K562 (cell line): Measurements from ENCODE around the gene QKI. TPM values are rescaled to one million over a fixed set of nuclear protein-coding genes. Genes with fewer than 3 reads are reported as not detected.
A peak's percentile ranks its signal among the peaks of the same experiment; 100 is the strongest.

Source experiments
- ARID1B ChIP-seq: fragments of 450-650 bp; IDR thresholded peaks from 2 replicates; pipeline ENCODE4 v1.6.1; 2016; ENCODE audit warnings: antibody characterized with exemption, mild to moderate bottlenecking, inconsistent platforms
- CC2D1A ChIP-seq: fragments of 450-650 bp; IDR thresholded peaks from 2 replicates; pipeline ENCODE4 v1.6.1; 2017; ENCODE audit warnings: mild to moderate bottlenecking
- CCNT2 ChIP-seq: IDR thresholded peaks from 2 replicates; pipeline ENCODE4 v1.6.1; 2011; ENCODE audit warnings: borderline replicate concordance, low read depth, mild to moderate bottlenecking, moderate library complexity, mixed read lengths, low read length; ENCODE audit not compliant: insufficient read length; ENCODE audit errors: extremely low read depth
- DPF2 ChIP-seq: fragments of 450-650 bp; IDR thresholded peaks from 2 replicates; pipeline ENCODE4 v1.6.1; 2016
- FOSL1 ChIP-seq: fragments of 200-800 bp; sonication (Bioruptor generic); conservative IDR thresholded peaks from 2 replicates; pipeline ENCODE4 v1.6.1; 2016; ENCODE audit warnings: missing genetic modification characterization, missing compliant biosample characterization
- HNRNPH1 ChIP-seq: fragments of 200-400 bp; formaldehyde crosslinking; optimal IDR thresholded peaks from 2 replicates; pipeline ENCODE3; 2017; ENCODE audit warnings: low read depth, mild to moderate bottlenecking, low read length, moderate library complexity
- NEUROD1 ChIP-seq: fragments of 150-350 bp; IDR thresholded peaks from 2 replicates; pipeline ENCODE4 v1.6.1; 2014; ENCODE audit warnings: borderline replicate concordance, low read length, low read depth; ENCODE audit not compliant: partially characterized antibody
- NR2C2 ChIP-seq, 2 experiments: fragments of 200-800 bp in 1 of 2; sonication (Bioruptor generic) in 1 of 2; sonication (generic) in 1 of 2; formaldehyde crosslinking in 1 of 2; IDR thresholded peaks; 2 replicates each; pipeline versions ENCODE4 v1.6.1 to v1.8.0; 2016 to 2022; ENCODE audit warnings: mild to moderate bottlenecking in 1 of 2, missing compliant biosample characterization in 1 of 2, missing genetic modification characterization in 1 of 2, missing genetic modification reagents in 1 of 2
- POLR2AphosphoS2 ChIP-seq: IDR thresholded peaks from 2 replicates; pipeline ENCODE4 v1.6.1; 2012; ENCODE audit warnings: low read length, improper control_type of control experiment
- SMC3 ChIP-seq: conservative IDR thresholded peaks from 2 replicates; pipeline ENCODE4 v1.6.1; 2011; ENCODE audit warnings: low read depth, low read length, improper control_type of control experiment; ENCODE audit not compliant: insufficient read depth
- YY1 ChIP-seq, 3 experiments: IDR thresholded peaks; 2 replicates each; pipeline ENCODE4 v1.6.1; 2011; ENCODE audit warnings: low read length in 2 of 3, mild to moderate bottlenecking in 2 of 3, moderate library complexity in 2 of 3, borderline replicate concordance in 1 of 3, control low read depth in 1 of 3, low read depth in 1 of 3; ENCODE audit not compliant: insufficient read depth in 3 of 3, insufficient replicate concordance in 2 of 3, control insufficient read depth in 1 of 3, insufficient read length in 1 of 3; ENCODE audit errors: extremely low read depth in 1 of 3
- ZBTB7A ChIP-seq: IDR thresholded peaks from 2 replicates; pipeline ENCODE4 v1.6.1; 2011; ENCODE audit warnings: low read depth, mild to moderate bottlenecking, low read length, moderate library complexity, borderline replicate concordance; ENCODE audit not compliant: control insufficient read depth
- ZFX ChIP-seq: sonication (generic); formaldehyde crosslinking; IDR thresholded peaks from 2 replicates; pipeline ENCODE4 v1.8.0; 2022; ENCODE audit warnings: mild to moderate bottlenecking, missing genetic modification reagents, moderate library complexity
- ZNF197 ChIP-seq: fragments of 200-800 bp; sonication (Bioruptor generic); IDR thresholded peaks from 2 replicates; pipeline ENCODE4 v1.6.1; 2016; ENCODE audit warnings: low read depth, missing genetic modification characterization, missing compliant biosample characterization
- ZNF232 ChIP-seq: sonication (generic); formaldehyde crosslinking; IDR thresholded peaks from 2 replicates; pipeline ENCODE4 v1.8.0; 2022; ENCODE audit warnings: mild to moderate bottlenecking, missing genetic modification reagents
- ZNF436 ChIP-seq: fragments of 250-450, 450-650 bp; sonication (Bioruptor Pico); formaldehyde crosslinking; IDR thresholded peaks from 2 replicates; pipeline ENCODE4 v1.7.0; 2020; ENCODE audit warnings: mild to moderate bottlenecking
- ZNF695 ChIP-seq: fragments of 450-650 bp; formaldehyde crosslinking; IDR thresholded peaks from 2 replicates; pipeline ENCODE4 v1.4.0; 2020; ENCODE audit warnings: mild to moderate bottlenecking, moderate library complexity
- ZNF76 ChIP-seq: fragments of 250-450 bp; sonication (Bioruptor Pico); IDR thresholded peaks from 2 replicates; pipeline ENCODE4 v1.4.0; 2020; ENCODE audit warnings: mild to moderate bottlenecking, moderate library complexity, borderline replicate concordance
- polyA plus RNA-seq, 8 experiments: library from polyadenylated mRNA; depleted of rRNA in 4 of 8; stranded (reverse) in 5 of 8; unstranded in 3 of 8; fragments of >200 nt; fragmentation: Nextera tagmentation in 2 of 8; fragmentation: Illumina TruSeq in 1 of 8; extraction: Ambion mirVana in 2 of 8; extraction: Trizol in 1 of 8; gene quantifications; 2 replicates each; pipeline versions ENCODE4 v1.2.1 to v1.2.3, GENCODE V29; 2011 to 2014; ENCODE audit warnings: inconsistent platforms in 1 of 8, missing spikeins in 1 of 8
- total RNA-seq, 7 experiments: library from RNA; depleted of rRNA in 6 of 7; stranded (reverse); fragments of >200 nt in 6 of 7; fragmentation: Illumina TruSeq in 2 of 7; extraction: Trizol in 2 of 7; gene quantifications; 2 replicates each; pipeline versions ENCODE4 v1.2.1 to v1.2.3, GENCODE V29; 2011 to 2021; ENCODE audit warnings: low replicate concordance in 1 of 7
- TF ChIP-seq, protein P1 (sequence below), 2 experiments: fragments of 200-800 bp in 1 of 2; sonication (Bioruptor generic) in 1 of 2; sonication (generic) in 1 of 2; formaldehyde crosslinking in 1 of 2; IDR thresholded peaks in 1 of 2; conservative IDR thresholded peaks in 1 of 2; 2 replicates each; pipeline versions ENCODE4 v1.5.0 to v1.6.1; 2016 to 2020; ENCODE audit warnings: missing compliant biosample characterization in 1 of 2, missing genetic modification characterization in 1 of 2, missing genetic modification reagents in 1 of 2
- TF ChIP-seq, protein P2 (sequence below): sonication (generic); formaldehyde crosslinking; IDR thresholded peaks from 2 replicates; pipeline ENCODE4 v1.8.0; 2023; ENCODE audit warnings: mild to moderate bottlenecking, missing genetic modification reagents

The QKI gene
- total and polyA plus RNA-seq, 9 of the 15 experiments (the other 6 are each of a cell fraction or from before 2014, with no cell fraction given), result 20.4 to 215 (median 123) TPM

DNA sequence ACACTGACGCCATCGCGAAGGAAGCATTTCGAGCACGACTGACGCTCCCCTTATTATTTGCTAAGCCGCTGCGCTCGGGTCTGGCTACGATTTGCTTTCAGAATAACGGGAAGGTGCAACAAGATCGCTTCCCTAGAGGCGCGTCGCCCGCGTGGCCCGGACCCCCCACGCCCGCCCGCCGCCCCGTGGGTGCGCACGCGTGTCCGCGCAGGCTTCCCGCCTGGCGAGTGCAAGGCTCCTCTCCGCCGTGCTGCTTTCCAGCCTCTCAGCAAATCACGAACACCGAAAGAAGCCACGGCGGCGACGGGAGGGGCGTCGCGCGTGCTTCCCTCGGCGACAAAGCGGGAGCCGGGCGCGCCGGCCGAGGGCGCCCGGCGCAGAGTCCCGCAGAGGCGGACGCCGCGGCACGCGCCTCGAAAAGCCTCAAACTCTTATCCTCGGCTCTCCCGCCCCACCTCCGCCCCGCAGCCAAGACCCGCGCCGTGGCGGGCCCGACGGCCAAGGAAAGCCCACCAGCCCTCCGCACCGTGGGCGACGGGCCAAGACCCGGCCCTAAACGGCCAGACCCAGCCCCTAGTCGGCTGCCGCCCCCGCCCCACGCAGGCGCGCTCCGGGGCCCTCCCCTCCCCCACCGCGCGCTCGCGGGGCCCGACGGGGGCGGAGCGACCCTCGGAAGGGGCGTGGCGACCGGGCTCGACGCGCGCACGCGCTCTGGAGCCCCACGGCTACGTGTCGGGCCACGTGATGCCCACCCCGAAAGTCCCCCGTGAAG is 987 bp upstream of the QKI start (continued):
- TF ChIP-seq NR2C2 (CRISPR knock-in tag; IDR thresholded peaks at IDR 0.05), result peak; percentile 82; the same call in 1 of the 2 replicates
- TF ChIP-seq NR2C2 (tag; IDR thresholded peaks at IDR 0.05), result no peak; the same call in 1 of the 2 replicates
- peak; percentile 79; the same call in 1 of the 2 replicates for TF ChIP-seq ZNF232 (CRISPR knock-in tag)
- 0 out of 2 replicates have a peak, but pooled peaks have one; percentile 53 for TF ChIP-seq ZNF695 (CRISPR knock-in tag)
- TF ChIP-seq ZNF197 (CRISPR knock-in tag), result no peak; the same call in 1 of the 2 replicates
- TF ChIP-seq DPF2, result 0 out of 2 replicates have a peak, but pooled peaks have one; percentile 8
- TF ChIP-seq ZNF436 (CRISPR knock-in tag), result peak; percentile 32; the same call in 1 of the 2 replicates
- TF ChIP-seq NEUROD1, result no peak
- TF ChIP-seq, protein P1, sequence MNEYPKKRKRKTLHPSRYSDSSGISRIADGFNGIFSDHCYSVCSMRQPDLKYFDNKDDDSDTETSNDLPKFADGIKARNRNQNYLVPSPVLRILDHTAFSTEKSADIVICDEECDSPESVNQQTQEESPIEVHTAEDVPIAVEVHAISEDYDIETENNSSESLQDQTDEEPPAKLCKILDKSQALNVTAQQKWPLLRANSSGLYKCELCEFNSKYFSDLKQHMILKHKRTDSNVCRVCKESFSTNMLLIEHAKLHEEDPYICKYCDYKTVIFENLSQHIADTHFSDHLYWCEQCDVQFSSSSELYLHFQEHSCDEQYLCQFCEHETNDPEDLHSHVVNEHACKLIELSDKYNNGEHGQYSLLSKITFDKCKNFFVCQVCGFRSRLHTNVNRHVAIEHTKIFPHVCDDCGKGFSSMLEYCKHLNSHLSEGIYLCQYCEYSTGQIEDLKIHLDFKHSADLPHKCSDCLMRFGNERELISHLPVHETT (CRISPR knock-in tag; conservative IDR thresholded peaks at IDR 0.05 in 1 of 2, IDR thresholded peaks at IDR 0.05 in 1 of 2), result peak in 1 of 2 experiments; percentile 90; a peak in 2 of 4 replicates
- peak; percentile 91 for TF ChIP-seq ZFX (CRISPR knock-in tag)
- TF ChIP-seq, protein P2, sequence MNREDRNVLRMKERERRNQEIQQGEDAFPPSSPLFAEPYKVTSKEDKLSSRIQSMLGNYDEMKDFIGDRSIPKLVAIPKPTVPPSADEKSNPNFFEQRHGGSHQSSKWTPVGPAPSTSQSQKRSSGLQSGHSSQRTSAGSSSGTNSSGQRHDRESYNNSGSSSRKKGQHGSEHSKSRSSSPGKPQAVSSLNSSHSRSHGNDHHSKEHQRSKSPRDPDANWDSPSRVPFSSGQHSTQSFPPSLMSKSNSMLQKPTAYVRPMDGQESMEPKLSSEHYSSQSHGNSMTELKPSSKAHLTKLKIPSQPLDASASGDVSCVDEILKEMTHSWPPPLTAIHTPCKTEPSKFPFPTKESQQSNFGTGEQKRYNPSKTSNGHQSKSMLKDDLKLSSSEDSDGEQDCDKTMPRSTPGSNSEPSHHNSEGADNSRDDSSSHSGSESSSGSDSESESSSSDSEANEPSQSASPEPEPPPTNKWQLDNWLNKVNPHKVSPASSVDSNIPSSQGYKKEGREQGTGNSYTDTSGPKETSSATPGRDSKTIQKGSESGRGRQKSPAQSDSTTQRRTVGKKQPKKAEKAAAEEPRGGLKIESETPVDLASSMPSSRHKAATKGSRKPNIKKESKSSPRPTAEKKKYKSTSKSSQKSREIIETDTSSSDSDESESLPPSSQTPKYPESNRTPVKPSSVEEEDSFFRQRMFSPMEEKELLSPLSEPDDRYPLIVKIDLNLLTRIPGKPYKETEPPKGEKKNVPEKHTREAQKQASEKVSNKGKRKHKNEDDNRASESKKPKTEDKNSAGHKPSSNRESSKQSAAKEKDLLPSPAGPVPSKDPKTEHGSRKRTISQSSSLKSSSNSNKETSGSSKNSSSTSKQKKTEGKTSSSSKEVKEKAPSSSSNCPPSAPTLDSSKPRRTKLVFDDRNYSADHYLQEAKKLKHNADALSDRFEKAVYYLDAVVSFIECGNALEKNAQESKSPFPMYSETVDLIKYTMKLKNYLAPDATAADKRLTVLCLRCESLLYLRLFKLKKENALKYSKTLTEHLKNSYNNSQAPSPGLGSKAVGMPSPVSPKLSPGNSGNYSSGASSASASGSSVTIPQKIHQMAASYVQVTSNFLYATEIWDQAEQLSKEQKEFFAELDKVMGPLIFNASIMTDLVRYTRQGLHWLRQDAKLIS (CRISPR knock-in tag), result 0 out of 2 replicates have a peak, but pooled peaks have one; percentile 24
- TF ChIP-seq ZNF76 (CRISPR knock-in tag), result 0 out of 2 replicates have a peak, but pooled peaks have one; percentile 23
- TF ChIP-seq CC2D1A, result no peak
- no peak for TF ChIP-seq HNRNPH1
- peak; percentile 54; the same call in 1 of the 2 replicates for TF ChIP-seq POLR2AphosphoS2
- peak; percentile 56; the same call in 1 of the 2 replicates for TF ChIP-seq FOSL1
- TF ChIP-seq YY1 (IDR thresholded peaks at IDR 0.05; ENCODE audit: borderline replicate concordance in 1 of 3, control insufficient read depth in 1 of 3, extremely low read depth in 1 of 3, insufficient read depth in 3 of 3, insufficient read length in 1 of 3, insufficient replicate concordance in 2 of 3, low read depth in 1 of 3, low read length in 2 of 3), result peak in 1 of 3 experiments; percentile 12
- no peak for TF ChIP-seq ARID1B
- peak; percentile 91 for TF ChIP-seq CCNT2
- no peak for TF ChIP-seq SMC3
- peak; percentile 99 for TF ChIP-seq ZBTB7A
